ENCODE measurements around the gene GADL1.

Gene GADL1

DNA sequence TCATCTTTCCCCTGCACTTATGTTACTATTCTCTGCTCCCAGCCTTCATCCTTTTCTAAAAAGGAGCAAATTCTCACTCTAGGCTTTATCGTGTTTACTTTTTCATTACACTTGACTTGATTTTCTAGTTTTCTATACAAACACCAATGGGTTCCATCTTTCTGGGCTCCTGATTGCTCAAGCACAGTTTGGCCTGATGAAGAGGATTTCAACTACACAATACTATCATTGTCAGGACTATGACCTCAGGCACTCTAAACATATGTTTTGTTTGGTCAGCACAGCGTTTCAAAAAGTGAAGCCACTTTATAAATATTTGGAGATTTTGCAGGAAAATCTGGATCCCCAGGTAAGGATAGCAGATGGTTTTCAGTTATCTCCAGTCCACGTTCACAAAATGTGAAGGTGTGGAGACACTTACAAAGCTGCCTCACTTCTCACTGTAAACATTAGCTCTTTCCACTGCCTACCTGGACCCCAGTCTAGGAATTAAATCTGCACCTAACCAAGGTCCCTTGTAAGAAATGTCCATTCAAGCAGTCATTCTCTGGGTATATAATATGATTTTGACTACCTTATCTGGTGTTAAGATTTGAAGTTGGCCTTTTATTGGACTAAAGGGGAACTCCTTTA lies 201.8 kb downstream of the GADL1 start:
- TF ChIP-seq, protein P1, sequence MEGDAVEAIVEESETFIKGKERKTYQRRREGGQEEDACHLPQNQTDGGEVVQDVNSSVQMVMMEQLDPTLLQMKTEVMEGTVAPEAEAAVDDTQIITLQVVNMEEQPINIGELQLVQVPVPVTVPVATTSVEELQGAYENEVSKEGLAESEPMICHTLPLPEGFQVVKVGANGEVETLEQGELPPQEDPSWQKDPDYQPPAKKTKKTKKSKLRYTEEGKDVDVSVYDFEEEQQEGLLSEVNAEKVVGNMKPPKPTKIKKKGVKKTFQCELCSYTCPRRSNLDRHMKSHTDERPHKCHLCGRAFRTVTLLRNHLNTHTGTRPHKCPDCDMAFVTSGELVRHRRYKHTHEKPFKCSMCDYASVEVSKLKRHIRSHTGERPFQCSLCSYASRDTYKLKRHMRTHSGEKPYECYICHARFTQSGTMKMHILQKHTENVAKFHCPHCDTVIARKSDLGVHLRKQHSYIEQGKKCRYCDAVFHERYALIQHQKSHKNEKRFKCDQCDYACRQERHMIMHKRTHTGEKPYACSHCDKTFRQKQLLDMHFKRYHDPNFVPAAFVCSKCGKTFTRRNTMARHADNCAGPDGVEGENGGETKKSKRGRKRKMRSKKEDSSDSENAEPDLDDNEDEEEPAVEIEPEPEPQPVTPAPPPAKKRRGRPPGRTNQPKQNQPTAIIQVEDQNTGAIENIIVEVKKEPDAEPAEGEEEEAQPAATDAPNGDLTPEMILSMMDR (IDR thresholded peaks at IDR 0.05; ENCODE audit: low read depth, low read length) = no peak
- DNase-seq (ENCODE audit: extremely low read depth, low read depth) = no peak

- TF ChIP-seq, protein P1 (IDR thresholded peaks at IDR 0.05; ENCODE audit: low read depth, low read length) = no peak
Observed at GRCh38 chr3:30691944-30692343, 202.5 kb downstream of the GADL1 start.

GRCh38 chr3:30691249-30691880 lies 203.1 kb downstream of the GADL1 start:
- TF ChIP-seq, protein P1 (IDR thresholded peaks at IDR 0.05; ENCODE audit: low read depth, low read length) = no peak
- no peak for DNase-seq (ENCODE audit: extremely low read depth, low read depth)

More at GRCh38 chr3:30691944-30692343, 202.5 kb downstream of the GADL1 start:
- DNase-seq (ENCODE audit: extremely low read depth, low read depth) = no peak

DNA sequence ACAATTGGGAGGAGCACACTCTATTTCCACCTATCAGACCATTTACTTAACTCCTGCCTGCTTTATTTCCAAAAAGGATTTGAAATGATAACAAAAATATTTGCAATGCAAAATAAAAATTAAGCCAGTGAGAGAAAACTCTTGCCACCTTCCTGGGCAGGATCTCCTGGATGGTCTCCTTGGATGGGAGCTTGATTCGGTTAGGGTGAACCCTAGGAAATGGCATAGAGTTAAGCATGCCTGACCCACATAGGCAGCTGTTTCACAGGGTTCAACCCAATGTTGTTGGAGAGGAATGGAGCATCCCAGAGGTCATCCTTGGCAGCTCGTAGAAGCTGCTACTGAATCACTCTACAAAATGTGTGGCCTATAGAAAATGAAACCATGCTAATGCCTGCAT lies 204.3 kb downstream of the GADL1 start:
- TF ChIP-seq, protein P1 (IDR thresholded peaks at IDR 0.05; ENCODE audit: low read depth, low read length) = no peak
- no peak for DNase-seq (ENCODE audit: extremely low read depth, low read depth)

DNA sequence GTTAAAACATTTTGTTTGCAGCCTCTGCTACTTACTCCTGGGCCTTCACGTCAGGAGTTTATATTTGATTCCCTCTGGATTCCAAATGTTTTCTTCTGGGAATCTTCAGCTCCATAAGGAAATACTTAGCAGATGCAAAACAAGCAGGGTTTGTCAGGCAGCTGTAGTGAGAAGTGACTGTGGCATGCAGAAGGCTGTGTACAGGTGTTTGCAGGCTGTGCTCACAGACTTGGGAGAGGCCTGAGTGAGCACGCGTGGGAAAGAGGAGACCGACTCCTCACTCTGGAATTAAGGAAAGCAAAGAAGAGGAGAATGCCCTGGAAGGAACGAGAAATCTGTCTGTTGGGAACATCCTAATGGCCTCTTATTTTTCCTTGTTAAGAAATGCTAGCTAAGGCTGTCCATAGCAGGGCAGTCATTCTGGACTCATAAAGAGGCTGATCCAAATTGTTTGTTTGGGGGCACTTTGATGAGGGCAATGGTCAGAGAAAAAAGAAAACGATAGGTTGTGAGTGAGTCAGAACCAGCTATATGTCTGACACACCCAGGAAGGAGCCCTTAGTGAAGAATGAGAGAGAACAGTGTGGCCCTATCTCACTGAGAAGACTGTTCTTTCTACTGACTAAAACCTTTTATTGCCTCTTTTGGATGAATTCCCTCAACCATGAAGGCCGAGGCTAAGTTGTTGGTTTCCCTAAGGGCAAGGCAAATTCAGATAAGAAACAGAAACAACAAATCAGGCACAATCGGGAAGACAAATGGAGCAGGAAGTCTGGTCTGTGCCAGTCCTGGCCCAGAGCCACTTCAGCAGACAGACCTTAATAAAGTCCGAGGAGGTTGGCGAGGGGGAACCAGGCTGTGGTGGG lies 205.5 kb downstream of the GADL1 start:
- TF ChIP-seq, protein P1 (IDR thresholded peaks at IDR 0.05; ENCODE audit: low read depth, low read length) = no peak; the same call in 1 of the 2 replicates
- DNase-seq (ENCODE audit: extremely low read depth, low read depth) = no peak

DNA sequence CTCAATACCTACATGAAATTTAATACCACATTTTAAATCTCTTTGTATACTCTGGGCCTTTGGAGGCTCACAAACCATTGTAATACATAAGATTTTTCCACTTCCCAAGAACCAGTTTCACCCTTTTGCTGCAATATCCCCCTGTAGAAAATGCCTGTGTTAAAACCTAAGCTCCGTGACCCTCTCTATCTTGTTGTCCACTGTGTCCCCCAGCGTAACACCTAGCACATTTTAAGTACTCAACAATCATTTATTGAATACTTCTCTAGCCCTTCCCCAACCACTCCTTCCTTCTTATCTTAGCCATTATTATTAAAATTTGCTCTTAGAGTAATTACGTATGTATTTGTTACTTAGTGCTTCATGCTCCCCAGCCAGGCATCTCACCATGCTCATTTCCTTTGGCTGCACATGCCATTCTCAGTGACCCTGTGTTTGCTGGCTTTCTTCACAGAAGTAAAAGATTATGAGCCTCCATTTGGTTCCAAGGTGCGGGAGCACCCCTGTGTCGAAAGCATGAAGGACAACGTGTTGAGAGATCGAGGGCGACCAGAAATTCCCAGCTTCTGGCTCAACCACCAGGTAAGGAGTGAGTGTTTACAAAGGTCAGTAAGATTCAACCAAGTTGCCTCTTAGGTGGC lies 206.4 kb downstream of the GADL1 start:
- no peak for DNase-seq (ENCODE audit: extremely low read depth, low read depth)
- TF ChIP-seq, protein P1 (IDR thresholded peaks at IDR 0.05; ENCODE audit: low read depth, low read length) = no peak
